HEK293 (cell line): ENCODE data around the gene REV3L.

Experiments
- CTCF ChIA-PET: fragments of 350-600 bp; formaldehyde crosslinking; extraction: SDS; loops from one replicate; lab custom pipeline; 2021; ENCODE audit warnings: antibody characterized with exemption; lab: Yijun Ruan, JAX
- POLR2A ChIA-PET: fragments of 300-600 bp; formaldehyde crosslinking; extraction: SDS; loops from one replicate; lab custom pipeline; 2020; ENCODE audit warnings: antibody characterized with exemption, inconsistent platforms; lab: Yijun Ruan, JAX
- H3K27ac ChIP-seq: fragments of 200-500 bp; sonication (Bioruptor generic); 2 replicates; pipeline ENCODE4 v1.5.1; 2014; ENCODE audit warnings: low read depth, low read length, control low read depth, inconsistent platforms; ENCODE audit errors: extremely low read depth
- H3K36me3 ChIP-seq, 2 experiments: fragments of 200-500 bp in 1 of 2; sonication (Bioruptor generic) in 1 of 2; 1 replicate in 1 of 2; 2 replicates in 1 of 2; pipeline ENCODE4 v1.5.1; 2014 to 2017; ENCODE audit warnings: inconsistent platforms in 2 of 2, low read length in 2 of 2; ENCODE audit not compliant: control insufficient read depth in 2 of 2, insufficient read depth in 1 of 2
- H3K4me1 ChIP-seq: fragments of 200-500 bp; sonication (Bioruptor generic); 2 replicates; pipeline ENCODE4 v1.5.1; 2014; ENCODE audit warnings: mild to moderate bottlenecking, low read length, inconsistent platforms; ENCODE audit not compliant: control insufficient read depth, insufficient read depth
- H3K4me3 ChIP-seq: 2 replicates; pipeline ENCODE4 v1.5.1; 2011; ENCODE audit warnings: low read depth, mild to moderate bottlenecking, control low read depth, low read length, moderate library complexity
- H3K9me3 ChIP-seq: fragments of 200-500 bp; sonication (Bioruptor generic); 2 replicates; pipeline ENCODE4 v1.5.1; 2014; ENCODE audit warnings: low read depth, low read length, inconsistent platforms; ENCODE audit not compliant: control insufficient read depth, insufficient read depth
- KLF8 ChIP-seq: fragments of 450-650 bp; formaldehyde crosslinking; IDR thresholded peaks from 2 replicates; pipeline ENCODE4 v1.5.1; 2016; ENCODE audit warnings: missing biosample characterization, missing genetic modification characterization
- KLF9 ChIP-seq: fragments of 450-650 bp; formaldehyde crosslinking; IDR thresholded peaks from 2 replicates; pipeline ENCODE4 v1.5.1; 2016; ENCODE audit warnings: missing biosample characterization, missing genetic modification characterization, low read depth
- PATZ1 ChIP-seq: fragments of 450-650 bp; formaldehyde crosslinking; IDR thresholded peaks from 2 replicates; pipeline ENCODE4 v1.5.1; 2016; ENCODE audit warnings: missing biosample characterization, missing genetic modification characterization
- SP2 ChIP-seq: fragments of 450-650 bp; formaldehyde crosslinking; IDR thresholded peaks from 2 replicates; pipeline ENCODE4 v1.5.1; 2016; ENCODE audit warnings: missing biosample characterization, missing genetic modification characterization
- TCF7L2 ChIP-seq: IDR thresholded peaks from 2 replicates; pipeline ENCODE4 v1.6.1; 2011; ENCODE audit warnings: low read depth, mild to moderate bottlenecking, inconsistent platforms, low read length, moderate library complexity, borderline replicate concordance
- ZBTB6 ChIP-seq: fragments of 450-650 bp; formaldehyde crosslinking; IDR thresholded peaks from 2 replicates; pipeline ENCODE4 v1.5.1; 2017; ENCODE audit warnings: missing biosample characterization, missing genetic modification characterization
- ZNF239 ChIP-seq: fragments of 450-650 bp; formaldehyde crosslinking; IDR thresholded peaks from 2 replicates; pipeline ENCODE4 v1.5.1; 2016; ENCODE audit warnings: missing biosample characterization, missing genetic modification characterization
- ZNF37A ChIP-seq: fragments of 450-650 bp; IDR thresholded peaks from 2 replicates; pipeline ENCODE4 v1.5.1; 2018; ENCODE audit warnings: missing biosample characterization, missing genetic modification characterization
- ZNF473 ChIP-seq: fragments of 450-650 bp; formaldehyde crosslinking; IDR thresholded peaks from 2 replicates; pipeline ENCODE4 v1.5.1; 2017; ENCODE audit warnings: missing biosample characterization, missing genetic modification characterization
- ZNF544 ChIP-seq: fragments of 450-650 bp; formaldehyde crosslinking; IDR thresholded peaks from 2 replicates; pipeline ENCODE4 v1.5.0; 2017; ENCODE audit warnings: missing biosample characterization, missing genetic modification characterization
- ZNF558 ChIP-seq: fragments of 450-650 bp; formaldehyde crosslinking; IDR thresholded peaks from 2 replicates; pipeline ENCODE4 v1.5.1; 2016; ENCODE audit warnings: missing biosample characterization, missing genetic modification characterization
- ZNF585B ChIP-seq: fragments of 450-650 bp; formaldehyde crosslinking; IDR thresholded peaks from 2 replicates; pipeline ENCODE4 v1.5.1; 2016; ENCODE audit warnings: missing biosample characterization, missing genetic modification characterization
- ZNF621 ChIP-seq: fragments of 450-650 bp; formaldehyde crosslinking; IDR thresholded peaks from 2 replicates; pipeline ENCODE4 v1.5.1; 2017; ENCODE audit warnings: missing biosample characterization, missing genetic modification characterization
- ZNF629 ChIP-seq: fragments of 450-650 bp; formaldehyde crosslinking; IDR thresholded peaks from 2 replicates; pipeline ENCODE4 v1.5.1; 2017; ENCODE audit warnings: missing biosample characterization, missing genetic modification characterization
- ZNF704 ChIP-seq: fragments of 450-650 bp; formaldehyde crosslinking; IDR thresholded peaks from 2 replicates; pipeline ENCODE4 v1.5.1; 2016; ENCODE audit warnings: missing biosample characterization, missing genetic modification characterization
- ZNF830 ChIP-seq: fragments of 450-650 bp; IDR thresholded peaks from 2 replicates; pipeline ENCODE4 v1.5.0; 2018; ENCODE audit warnings: missing biosample characterization, missing genetic modification characterization, low read depth, mild to moderate bottlenecking, moderate library complexity
- TF ChIP-seq, protein P1 (sequence below): fragments of 450-650 bp; formaldehyde crosslinking; IDR thresholded peaks from 2 replicates; pipeline ENCODE4 v1.5.1; 2016; ENCODE audit warnings: missing biosample characterization, missing genetic modification characterization
- TF ChIP-seq, protein P2 (sequence below): fragments of 450-650 bp; formaldehyde crosslinking; IDR thresholded peaks from 2 replicates; pipeline ENCODE4 v1.5.1; 2016; ENCODE audit warnings: missing biosample characterization, missing genetic modification characterization

REV3L gene

DNA sequence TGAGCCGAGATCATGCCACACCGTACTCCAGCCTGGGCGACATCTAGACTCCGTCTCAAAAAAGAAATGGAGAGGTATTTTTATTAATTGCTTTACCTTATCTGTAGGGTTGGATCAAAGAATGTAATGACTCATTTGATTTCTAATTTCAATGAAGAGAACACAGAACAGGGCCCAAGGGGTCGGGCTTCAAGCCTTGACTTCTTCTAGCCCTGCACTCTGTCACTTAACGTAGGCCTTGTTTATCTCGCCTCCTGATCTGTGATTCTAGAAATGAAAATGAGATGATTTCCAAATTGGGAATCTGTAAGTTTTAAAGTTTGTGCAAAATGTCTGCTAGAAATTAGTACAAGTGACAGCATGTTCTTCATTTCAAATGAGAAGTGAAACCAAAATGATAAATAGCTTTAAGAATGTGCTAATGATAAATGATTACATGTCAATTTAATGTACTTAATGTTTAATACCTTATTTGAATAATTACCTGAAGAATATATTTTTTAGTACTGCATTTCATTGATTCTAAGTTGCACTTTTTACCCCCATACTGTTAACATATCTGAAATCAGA lies 215.2 kb downstream of the REV3L start:
- Histone ChIP-seq H3K36me3 (peaks cover 19 to 69% of the 10 kb centered on the region in 2 experiments), H3K27ac (no peak overlapping the region), H3K4me1 (no peaks in the 10 kb centered on the region), H3K4me3 (no peak overlapping the region), H3K9me3 (no peaks in the 10 kb centered on the region)
- ChIA-PET POLR2A (no interaction called here), CTCF (no interaction called here)
- TF ChIP-seq PATZ1 (no peak), ZNF585B (tag by site-specific recombination) (no peak)
- TF ChIP-seq, all 188 proteins: peak for 0

DNA sequence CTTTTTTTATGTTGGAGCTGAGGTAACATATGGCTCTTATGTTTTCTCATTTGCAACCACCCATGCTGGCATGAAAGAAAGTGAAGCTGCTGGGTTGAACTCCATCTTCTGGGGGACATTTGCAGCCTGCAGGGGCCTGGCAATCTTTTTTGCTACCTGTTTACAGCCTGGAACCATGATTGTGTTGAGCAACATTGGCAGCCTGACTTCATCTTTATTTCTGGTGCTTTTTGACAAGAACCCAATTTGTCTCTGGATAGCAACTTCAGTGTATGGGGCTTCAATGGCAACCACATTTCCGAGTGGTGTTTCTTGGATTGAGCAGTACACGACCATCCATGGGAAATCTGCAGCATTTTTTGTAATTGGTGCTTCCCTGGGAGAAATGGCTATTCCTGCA lies 216.7 kb downstream of the REV3L start:
- Histone ChIP-seq H3K27ac (no peak overlapping the region), H3K4me1 (no peaks in the 10 kb centered on the region), H3K4me3 (no peak overlapping the region), H3K36me3 (peaks cover 17 to 76% of the 10 kb centered on the region in 2 experiments), H3K9me3 (no peaks in the 10 kb centered on the region)
- CTCF ChIA-PET = interaction anchor here (0.6 kb wide), 1 partner anchor 58 kb away, joined by 4 read pairs; no protein-coding TSS in a partner anchor
- no peak for TF ChIP-seq ZNF621 (tag by site-specific recombination)
- TF ChIP-seq TCF7L2 = no peak
- TF ChIP-seq, protein P1, sequence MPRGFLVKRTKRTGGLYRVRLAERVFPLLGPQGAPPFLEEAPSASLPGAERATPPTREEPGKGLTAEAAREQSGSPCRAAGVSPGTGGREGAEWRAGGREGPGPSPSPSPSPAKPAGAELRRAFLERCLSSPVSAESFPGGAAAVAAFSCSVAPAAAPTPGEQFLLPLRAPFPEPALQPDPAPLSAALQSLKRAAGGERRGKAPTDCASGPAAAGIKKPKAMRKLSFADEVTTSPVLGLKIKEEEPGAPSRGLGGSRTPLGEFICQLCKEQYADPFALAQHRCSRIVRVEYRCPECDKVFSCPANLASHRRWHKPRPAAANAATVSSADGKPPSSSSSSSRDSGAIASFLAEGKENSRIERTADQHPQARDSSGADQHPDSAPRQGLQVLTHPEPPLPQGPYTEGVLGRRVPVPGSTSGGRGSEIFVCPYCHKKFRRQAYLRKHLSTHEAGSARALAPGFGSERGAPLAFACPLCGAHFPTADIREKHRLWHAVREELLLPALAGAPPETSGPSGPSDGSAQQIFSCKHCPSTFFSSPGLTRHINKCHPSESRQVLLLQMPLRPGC (tag by site-specific recombination) = no peak
- TF ChIP-seq ZNF629 (tag by site-specific recombination) = no peak
- TF ChIP-seq ZNF239 = no peak
- TF ChIP-seq ZNF830 (tag by site-specific recombination) = no peak
- no peak for TF ChIP-seq ZNF704 (tag by site-specific recombination)
- TF ChIP-seq ZNF558 (tag by site-specific recombination) = no peak
- POLR2A ChIA-PET = no interaction called here

DNA sequence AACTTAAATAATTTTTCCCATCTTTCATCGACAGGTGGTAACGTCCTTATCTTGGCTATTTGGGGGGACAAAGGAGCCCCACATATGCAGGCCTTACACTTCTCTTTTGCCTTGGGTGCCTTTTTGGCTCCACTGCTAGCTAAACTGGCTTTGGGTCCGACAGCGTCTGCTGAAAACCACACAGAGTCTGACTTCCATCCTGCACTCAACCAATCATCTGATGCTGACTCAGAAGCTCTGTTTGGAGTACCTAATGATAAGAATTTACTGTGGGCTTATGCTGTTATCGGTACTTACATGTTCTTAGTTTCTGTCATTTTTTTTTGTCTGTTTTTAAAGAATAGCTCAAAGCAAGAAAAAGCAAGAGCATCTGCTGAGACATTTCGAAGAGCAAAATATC lies 217.2 kb downstream of the REV3L start:
- H3K27ac ChIP-seq = no peak overlapping the region
- TF ChIP-seq ZNF473 (tag by site-specific recombination) (no peak), ZNF37A (tag by site-specific recombination) (no peak), KLF8 (tag by site-specific recombination) (no peak), ZBTB6 (tag by site-specific recombination) (no peak), ZNF544 (tag by site-specific recombination) (no peak), KLF9 (tag by site-specific recombination) (no peak), SP2 (tag by site-specific recombination) (no peak)
- TF ChIP-seq, protein P2, sequence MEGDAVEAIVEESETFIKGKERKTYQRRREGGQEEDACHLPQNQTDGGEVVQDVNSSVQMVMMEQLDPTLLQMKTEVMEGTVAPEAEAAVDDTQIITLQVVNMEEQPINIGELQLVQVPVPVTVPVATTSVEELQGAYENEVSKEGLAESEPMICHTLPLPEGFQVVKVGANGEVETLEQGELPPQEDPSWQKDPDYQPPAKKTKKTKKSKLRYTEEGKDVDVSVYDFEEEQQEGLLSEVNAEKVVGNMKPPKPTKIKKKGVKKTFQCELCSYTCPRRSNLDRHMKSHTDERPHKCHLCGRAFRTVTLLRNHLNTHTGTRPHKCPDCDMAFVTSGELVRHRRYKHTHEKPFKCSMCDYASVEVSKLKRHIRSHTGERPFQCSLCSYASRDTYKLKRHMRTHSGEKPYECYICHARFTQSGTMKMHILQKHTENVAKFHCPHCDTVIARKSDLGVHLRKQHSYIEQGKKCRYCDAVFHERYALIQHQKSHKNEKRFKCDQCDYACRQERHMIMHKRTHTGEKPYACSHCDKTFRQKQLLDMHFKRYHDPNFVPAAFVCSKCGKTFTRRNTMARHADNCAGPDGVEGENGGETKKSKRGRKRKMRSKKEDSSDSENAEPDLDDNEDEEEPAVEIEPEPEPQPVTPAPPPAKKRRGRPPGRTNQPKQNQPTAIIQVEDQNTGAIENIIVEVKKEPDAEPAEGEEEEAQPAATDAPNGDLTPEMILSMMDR (tag by site-specific recombination) = no peak
- POLR2A ChIA-PET = no interaction called here
- no peaks in the 10 kb centered on the region for H3K9me3 ChIP-seq
- peaks cover 17 to 75% of the 10 kb centered on the region in 2 experiments for H3K36me3 ChIP-seq
- CTCF ChIA-PET = no interaction called here
- no peaks in the 10 kb centered on the region for H3K4me1 ChIP-seq
- H3K4me3 ChIP-seq = no peak overlapping the region
